ENCODE data around the gene SCAPER.
"Not testable (repeated sequence)": the region's sequence is repeated elsewhere in the genome, so short reads cannot be mapped to it uniquely, and the experiment has no call there.

The SCAPER gene

DNA sequence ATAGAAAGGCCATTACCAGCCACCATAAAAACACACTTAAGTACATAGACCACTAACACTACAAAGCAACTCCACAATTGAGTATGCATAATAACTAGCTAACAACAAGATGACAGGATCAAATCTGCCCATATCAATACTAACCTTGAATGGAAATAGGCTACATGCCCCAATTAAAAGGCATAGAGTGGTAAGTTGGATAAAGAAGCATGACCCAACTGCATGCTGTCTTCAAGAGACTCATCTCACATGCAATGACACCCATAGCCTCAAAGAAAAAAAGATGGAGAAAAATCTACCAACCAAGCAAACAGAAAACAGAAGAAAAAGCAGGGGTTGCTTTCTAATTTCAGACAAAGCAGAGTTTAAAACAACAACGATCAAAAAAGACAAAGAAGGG is 349.9 kb downstream of the SCAPER start:
- no peak for DNase-seq

DNA sequence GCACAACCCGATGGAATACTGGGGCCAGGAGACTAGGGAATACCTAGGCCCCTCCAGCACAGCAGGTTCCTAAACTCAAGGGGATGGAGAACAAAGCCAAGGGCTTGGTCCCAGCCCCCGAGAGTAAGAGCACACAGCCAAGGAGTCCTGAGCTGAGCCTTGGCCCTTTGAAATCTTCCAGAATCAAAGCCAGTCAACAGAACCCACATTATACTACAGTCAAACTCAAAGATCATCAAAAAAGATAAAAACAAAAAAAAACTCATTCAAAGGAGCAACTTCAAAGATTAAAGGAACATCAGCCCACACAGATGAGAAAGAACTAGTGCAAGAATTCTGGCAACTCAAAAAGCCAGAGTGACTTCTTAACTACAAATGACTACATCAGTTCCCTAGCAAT is 351.6 kb downstream of the SCAPER start:
- DNase-seq: no peak

DNA sequence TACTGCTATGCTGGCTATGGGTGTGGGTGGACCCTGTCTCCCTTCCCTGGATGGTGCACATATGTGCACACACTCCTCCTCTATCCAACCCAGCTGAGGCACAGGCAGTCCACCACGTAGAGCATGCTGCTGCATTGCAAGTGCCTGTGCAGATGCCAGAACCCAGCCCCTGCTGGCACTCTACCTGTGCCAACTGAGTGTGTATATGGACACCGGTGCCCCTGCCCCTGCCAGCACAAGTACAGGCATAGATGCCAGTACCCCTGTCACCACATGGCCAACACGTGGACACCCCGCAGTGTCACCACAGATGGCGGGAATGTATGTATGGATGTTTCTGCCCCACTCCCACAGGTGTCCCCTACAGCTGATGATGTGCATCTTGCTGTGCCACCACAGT is 352.0 kb downstream of the SCAPER start:
- no peak for DNase-seq

GRCh38 chr15:76546805-76547204 is 358.3 kb downstream of the SCAPER start:
- no peak for DNase-seq

GRCh38 chr15:76533995-76534394 is 371.1 kb downstream of the SCAPER start:
- DNase-seq: no peak

DNA sequence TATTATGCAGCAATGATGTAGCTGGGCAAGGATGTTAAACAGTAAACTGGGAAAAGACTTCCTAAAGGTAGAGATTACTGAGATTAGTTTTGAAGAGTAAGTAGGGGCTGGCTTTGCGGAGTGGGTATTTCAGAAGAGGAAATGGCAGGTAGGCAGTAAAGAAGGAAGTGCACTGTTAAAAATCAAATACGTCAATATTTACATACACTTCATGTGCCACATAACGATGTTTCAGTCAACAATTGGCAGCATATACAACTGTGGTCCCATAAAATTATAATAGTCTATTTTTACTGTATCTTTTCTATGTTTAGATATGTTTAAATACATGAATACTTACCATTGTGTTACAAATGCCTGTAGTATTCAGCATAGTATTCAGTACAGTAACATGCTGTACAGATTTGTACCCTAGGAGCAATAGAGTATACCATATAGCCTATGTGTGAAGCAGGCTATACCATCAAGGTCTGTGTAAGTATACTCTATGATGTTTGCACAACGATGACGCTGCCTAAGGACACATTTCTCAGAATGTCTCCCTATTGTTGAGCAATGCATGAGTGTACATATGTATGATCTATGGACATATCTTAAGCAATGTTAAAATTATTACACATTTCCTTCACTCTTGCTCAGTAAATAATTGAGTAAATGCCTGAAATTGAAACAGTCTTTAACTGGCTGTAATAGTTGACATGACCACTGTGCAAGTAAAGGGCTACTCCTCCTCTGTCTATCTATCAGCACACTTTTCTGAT is 371.9 kb downstream of the SCAPER start:
- DNase-seq: peak; percentile 82 to 95

GRCh38 chr15:76529911-76530310 is 375.2 kb downstream of the SCAPER start:
- DNase-seq: no peak

DNA sequence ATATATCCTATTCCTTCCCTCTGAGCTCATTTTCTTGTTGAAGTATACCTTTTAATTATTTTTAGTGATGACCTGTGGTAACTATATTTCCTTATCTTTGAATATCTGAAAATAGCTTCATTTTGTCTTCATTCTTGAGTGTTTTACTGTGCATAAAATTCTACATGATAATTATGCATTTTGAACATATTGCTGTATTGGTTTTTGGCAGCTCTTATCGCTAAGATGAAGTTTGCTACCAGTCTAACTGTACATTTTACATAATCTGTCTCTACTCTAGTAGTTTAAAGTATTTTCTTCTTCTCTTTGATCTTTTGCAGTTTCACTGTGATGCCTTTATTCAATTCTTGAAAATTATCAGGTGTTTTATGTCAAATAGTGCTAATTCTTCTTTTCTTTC is 379.0 kb downstream of the SCAPER start:
- no peak for DNase-seq

DNA sequence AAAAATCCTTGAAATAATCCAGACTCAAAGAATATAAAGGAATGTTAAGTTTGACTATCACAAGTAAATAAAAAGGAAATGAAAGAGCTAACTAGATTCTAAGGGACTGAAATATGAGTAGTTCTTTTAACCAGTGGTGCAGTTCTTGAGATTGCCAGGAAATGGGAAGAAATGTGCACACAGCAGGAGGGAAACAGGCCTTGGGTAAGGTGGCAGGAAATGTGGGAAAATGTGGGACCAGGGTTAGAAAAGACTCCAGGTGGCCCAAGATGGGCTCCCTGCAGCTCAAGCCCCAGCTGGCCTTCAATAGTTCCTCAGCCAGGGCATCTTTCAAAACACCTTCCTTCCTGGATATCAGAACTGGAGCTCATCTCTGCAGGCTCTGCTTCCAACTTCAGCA is 387.2 kb downstream of the SCAPER start:
- DNase-seq: no peak

GRCh38 chr15:76514282-76514681 is 390.9 kb downstream of the SCAPER start:
- no peak for DNase-seq

- DNase-seq: no peak
These were observed 392.2 kb downstream of the SCAPER start for GRCh38 chr15:76512971-76513370.

GRCh38 chr15:76510663-76511062 is 394.5 kb downstream of the SCAPER start:
- DNase-seq: not testable (repeated sequence)

DNA sequence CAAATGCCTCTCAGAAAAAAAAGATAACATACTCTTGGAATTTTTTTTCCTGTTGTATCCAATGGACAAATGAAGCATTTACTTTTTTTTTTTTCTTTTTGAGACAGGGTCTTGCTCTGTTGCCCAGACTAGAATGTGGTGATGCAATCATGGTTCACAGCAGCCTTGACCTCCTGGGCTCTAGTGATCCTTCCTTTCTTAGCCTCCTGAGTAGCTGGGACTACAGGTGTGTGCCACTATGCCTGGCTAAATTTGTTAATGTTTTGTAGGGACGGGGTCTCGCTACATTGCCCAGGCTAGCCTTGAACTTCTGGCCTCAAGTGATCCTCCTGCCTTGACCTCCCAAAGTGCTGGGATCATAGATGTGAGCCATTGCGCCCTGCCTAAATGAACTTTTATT is 401.3 kb downstream of the SCAPER start:
- DNase-seq: no peak

DNA sequence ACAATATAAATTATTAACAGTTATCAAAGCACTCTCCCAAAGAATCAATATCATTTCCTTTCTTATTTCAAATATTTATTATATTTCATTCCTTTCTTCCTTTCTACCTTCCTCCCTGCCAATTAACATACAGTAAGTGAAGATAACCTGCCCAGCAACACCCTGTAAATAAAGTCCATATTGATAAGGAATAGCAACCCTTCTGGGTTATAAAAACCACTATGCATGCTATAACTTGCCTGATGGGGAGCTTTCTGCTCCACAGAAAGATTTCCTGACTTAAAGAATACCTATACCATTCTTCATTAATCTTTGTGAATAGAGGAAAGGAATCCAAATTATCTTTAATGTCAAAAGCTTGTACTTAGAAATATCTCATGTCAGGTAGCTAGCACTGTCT is 402.0 kb downstream of the SCAPER start:
- no peak for DNase-seq

GRCh38 chr15:76502678-76503077 is 402.5 kb downstream of the SCAPER start:
- no peak for DNase-seq

DNA sequence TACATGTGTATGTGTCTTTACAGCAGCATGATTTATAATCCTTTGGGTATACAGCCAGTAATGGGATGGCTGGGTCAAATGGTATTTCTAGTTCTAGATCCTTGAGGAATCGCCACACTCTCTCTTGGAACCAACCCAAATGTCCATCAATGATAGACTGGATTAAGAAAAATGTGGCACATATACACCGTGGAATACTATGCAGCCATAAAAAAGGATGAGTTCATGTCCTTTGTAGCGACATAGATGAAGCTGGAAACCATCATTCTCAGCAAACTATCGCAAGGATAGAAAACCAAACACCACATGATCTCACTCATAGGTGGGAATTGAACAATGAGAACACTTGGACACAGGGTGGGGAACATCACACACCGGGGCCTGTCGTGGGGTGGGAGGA is 403.0 kb downstream of the SCAPER start:
- not testable (repeated sequence) for DNase-seq

- DNase-seq: no peak
These were observed 403.4 kb downstream of the SCAPER start for GRCh38 chr15:76501726-76502125.

DNA sequence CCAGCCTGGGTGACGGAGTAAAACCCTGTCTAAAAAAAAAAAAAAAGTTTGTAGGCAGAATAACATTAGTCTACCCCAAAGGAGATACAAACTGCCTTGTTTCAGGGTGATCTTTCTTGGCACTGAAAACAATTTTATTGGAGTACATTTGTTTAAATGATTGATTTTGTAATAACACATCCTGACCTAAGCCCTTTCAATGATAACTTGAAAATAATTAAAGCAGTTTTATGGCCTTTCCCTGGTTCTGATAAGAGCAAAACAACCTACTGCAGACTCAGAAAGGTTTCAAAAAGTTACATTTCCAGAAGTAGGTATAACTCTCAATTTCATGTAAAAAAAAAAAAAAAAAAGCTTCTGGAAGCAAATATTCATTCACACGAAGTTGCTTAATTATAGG is 404.1 kb downstream of the SCAPER start:
- DNase-seq: no peak

DNA sequence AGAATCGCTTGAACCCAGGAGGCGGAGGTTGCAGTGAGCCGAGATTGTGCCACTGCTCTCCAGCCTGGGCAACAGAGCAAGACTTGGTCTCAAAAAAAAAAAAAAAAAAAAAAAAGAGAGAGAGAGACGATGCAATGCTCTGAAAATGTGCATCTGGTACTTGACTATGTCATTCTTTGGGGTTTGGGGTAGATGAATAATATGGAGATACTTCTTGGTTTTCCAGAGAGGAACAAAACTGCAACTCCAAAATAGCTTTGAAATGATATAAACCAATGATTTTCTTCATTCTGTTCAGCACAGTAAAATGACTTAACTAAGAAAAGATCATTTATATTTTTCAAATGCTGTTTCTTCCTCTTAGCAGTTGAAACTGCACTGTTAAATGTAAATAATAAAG is 409.7 kb downstream of the SCAPER start:
- DNase-seq: no peak

GRCh38 chr15:76492538-76492937 is 412.6 kb downstream of the SCAPER start:
- DNase-seq: no peak

GRCh38 chr15:76483752-76484151 is 421.4 kb downstream of the SCAPER start:
- no peak for DNase-seq

GRCh38 chr15:76483018-76483417 is 422.1 kb downstream of the SCAPER start:
- DNase-seq: no peak

- DNase-seq: no peak
These were observed 424.9 kb downstream of the SCAPER start for GRCh38 chr15:76480267-76480666.

GRCh38 chr15:76470691-76471090 is 434.4 kb downstream of the SCAPER start:
- DNase-seq: no peak

GRCh38 chr15:76468722-76469121 is 436.4 kb downstream of the SCAPER start:
- no peak for DNase-seq
